HepG2 (cell line): ENCODE measurements around the gene PPP1R15A. TPM values are rescaled to one million over a fixed set of nuclear protein-coding genes. Genes with fewer than 3 reads are reported as not detected.

Source experiments
- FOXP4 ChIP-seq: sonication (generic); formaldehyde crosslinking; IDR thresholded peaks from 2 replicates; pipeline ENCODE4 v1.4.0; 2020; ENCODE audit warnings: missing genetic modification reagents
- FUBP1 ChIP-seq: sonication (generic); formaldehyde crosslinking; IDR thresholded peaks from 2 replicates; pipeline ENCODE4 v1.5.1; 2020; ENCODE audit warnings: missing genetic modification reagents, mild to moderate bottlenecking, borderline replicate concordance
- GPBP1L1 ChIP-seq: sonication (generic); formaldehyde crosslinking; IDR thresholded peaks from 2 replicates; pipeline ENCODE4 v1.5.0; 2020; ENCODE audit warnings: mild to moderate bottlenecking, missing genetic modification reagents
- GTF3A ChIP-seq: sonication (generic); formaldehyde crosslinking; conservative IDR thresholded peaks from 2 replicates; pipeline ENCODE4 v1.4.0; 2020; ENCODE audit warnings: mild to moderate bottlenecking, missing genetic modification reagents
- HNRNPK ChIP-seq: fragments of 200-400 bp; formaldehyde crosslinking; IDR thresholded peaks from 2 replicates; pipeline ENCODE4 v1.6.1; 2018; ENCODE audit warnings: low read length, low read depth, moderate library complexity, mild to moderate bottlenecking; ENCODE audit not compliant: poor library complexity, severe bottlenecking
- KIAA2018 ChIP-seq: sonication (generic); formaldehyde crosslinking; IDR thresholded peaks from 2 replicates; pipeline ENCODE4 v1.5.0; 2020; ENCODE audit warnings: mild to moderate bottlenecking, missing genetic modification reagents, borderline replicate concordance
- NR3C1 ChIP-seq: sonication (generic); formaldehyde crosslinking; IDR thresholded peaks from 2 replicates; pipeline ENCODE4 v1.4.0; 2020; ENCODE audit warnings: missing genetic modification reagents
- SOX5 ChIP-seq: IDR thresholded peaks from 2 replicates; pipeline ENCODE4 v1.6.1; 2016; ENCODE audit warnings: borderline replicate concordance
- SRY ChIP-seq: sonication (generic); formaldehyde crosslinking; IDR thresholded peaks from 2 replicates; pipeline ENCODE4 v1.8.0; 2022; ENCODE audit warnings: mild to moderate bottlenecking, missing genetic modification reagents
- TSC22D2 ChIP-seq: sonication (generic); formaldehyde crosslinking; IDR thresholded peaks from 2 replicates; pipeline ENCODE4 v1.5.1; 2020; ENCODE audit warnings: missing genetic modification reagents, mild to moderate bottlenecking, borderline replicate concordance
- ZBTB7B ChIP-seq: sonication (generic); formaldehyde crosslinking; IDR thresholded peaks from 2 replicates; pipeline ENCODE4 v1.4.0; 2020; ENCODE audit warnings: missing genetic modification reagents
- ZNF224 ChIP-seq: sonication (generic); formaldehyde crosslinking; IDR thresholded peaks from 2 replicates; pipeline ENCODE4 v1.5.0; 2020; ENCODE audit warnings: mild to moderate bottlenecking, missing genetic modification reagents
- ZNF225 ChIP-seq: sonication (generic); formaldehyde crosslinking; IDR thresholded peaks from 2 replicates; pipeline ENCODE4 v1.4.0; 2020; ENCODE audit warnings: mild to moderate bottlenecking, missing genetic modification reagents
- ZNF460 ChIP-seq: sonication (generic); formaldehyde crosslinking; IDR thresholded peaks from 2 replicates; pipeline ENCODE4 v1.5.1; 2020; ENCODE audit warnings: missing genetic modification reagents, mild to moderate bottlenecking, borderline replicate concordance
- ZNF552 ChIP-seq: sonication (generic); formaldehyde crosslinking; IDR thresholded peaks from 2 replicates; pipeline ENCODE4 v1.9.0; 2022; ENCODE audit warnings: missing genetic modification reagents, mild to moderate bottlenecking, borderline replicate concordance
- polyA plus RNA-seq, 8 experiments: library from polyadenylated mRNA; depleted of rRNA in 3 of 8; stranded (reverse) in 7 of 8; unstranded in 1 of 8; fragments of >200 nt; fragmentation: Illumina TruSeq in 4 of 8; extraction: Trizol in 4 of 8; gene quantifications; 2 replicates each; pipeline versions ENCODE4 v1.2.1 to v1.2.3, GENCODE V29; 2011 to 2016; ENCODE audit warnings: low read depth in 4 of 8, missing spikeins in 1 of 8, mixed read lengths in 1 of 8; ENCODE audit not compliant: insufficient read depth in 1 of 8
- total RNA-seq, 5 experiments: library from RNA; depleted of rRNA; stranded (reverse); fragments of >200 nt; fragmentation: Illumina TruSeq; extraction: Trizol; gene quantifications; 2 replicates each; pipeline ENCODE4 v1.2.3, GENCODE V29; 2016; ENCODE audit warnings: low read depth in 1 of 5

Gene PPP1R15A
- total and polyA plus RNA-seq, 2 of the 13 experiments (the other 11 are each of a cell fraction or from before 2014, with no cell fraction given): 15.6 to 18.5 TPM

GRCh38 chr19:48872182-48872883 is at the start of gene PPP1R15A (continued):
- TF ChIP-seq KIAA2018 (CRISPR knock-in tag) (no peak), NR3C1 (CRISPR knock-in tag) (no peak), GTF3A (CRISPR knock-in tag) (no peak), GPBP1L1 (CRISPR knock-in tag) (no peak), ZNF460 (no peak), SOX5 (peak; percentile 45; the same call in 1 of the 2 replicates), FUBP1 (CRISPR knock-in tag) (peak; percentile 89; the same call in 1 of the 2 replicates), HNRNPK (no peak), SRY (CRISPR knock-in tag) (peak; percentile 85; the same call in 1 of the 2 replicates), ZNF224 (CRISPR knock-in tag) (no peak), ZBTB7B (CRISPR knock-in tag) (peak; percentile 53; the same call in 1 of the 2 replicates), TSC22D2 (no peak), ZNF552 (CRISPR knock-in tag) (no peak), FOXP4 (no peak; the same call in none of the 2 replicates), ZNF225 (CRISPR knock-in tag) (peak; percentile 81)
